Kidney (tissue), 14 donors: ENCODE data around the gene MMP11. TPM values are rescaled to one million over a fixed set of nuclear protein-coding genes. Genes with fewer than 3 reads are reported as not detected.

Source experiments
- DNase-seq, 5 donors: peaks; one replicate each; pipeline ENCODE4 v3.0.0-alpha.2; 2013 to 2020
- FAIRE-seq: peaks from 2 replicates; lab custom pipeline; 2012; peaks lifted over from hg19 to GRCh38; lab: Jason Lieb, UNC
- H3K27ac ChIP-seq, 2 donors: one replicate each; pipeline ENCODE4 v1.7.0; 2013; ENCODE audit warnings: low read depth in 2 of 2, low read length in 2 of 2, inconsistent platforms in 1 of 2
- H3K27me3 ChIP-seq: one replicate; pipeline ENCODE4 v1.7.1; 2013; ENCODE audit warnings: low read length, inconsistent platforms; ENCODE audit not compliant: control insufficient read depth, insufficient read depth
- H3K36me3 ChIP-seq, 3 donors: one replicate each; pipeline versions ENCODE4 v1.7.0 to v1.7.1; 2013; ENCODE audit warnings: low read length in 3 of 3, control low read depth in 1 of 3, inconsistent platforms in 1 of 3; ENCODE audit not compliant: insufficient read depth in 3 of 3, control insufficient read depth in 2 of 3
- H3K4me1 ChIP-seq, 3 donors: one replicate each; pipeline versions ENCODE4 v1.7.0 to v1.7.1; 2013; ENCODE audit warnings: low read length in 3 of 3, inconsistent platforms in 1 of 3, low read depth in 1 of 3; ENCODE audit not compliant: control insufficient read depth in 2 of 3, insufficient read depth in 2 of 3
- H3K4me3 ChIP-seq, 3 donors: one replicate each; pipeline versions ENCODE4 v1.7.0 to v1.8.1; 2013; ENCODE audit warnings: low read length in 3 of 3, control low read depth in 1 of 3, inconsistent platforms in 1 of 3
- H3K9ac ChIP-seq, 3 donors: one replicate each; pipeline versions ENCODE4 v1.7.0 to v1.7.1; 2013; ENCODE audit warnings: low read length in 3 of 3, control low read depth in 1 of 3, inconsistent platforms in 1 of 3
- H3K9me3 ChIP-seq, 3 donors: one replicate each; pipeline versions ENCODE4 v1.7.0 to v1.7.1; 2013; ENCODE audit warnings: low read length in 3 of 3, control low read depth in 1 of 3, inconsistent platforms in 1 of 3; ENCODE audit not compliant: control insufficient read depth in 2 of 3, insufficient read depth in 1 of 3
- CTCF ChIP-seq: IDR thresholded peaks from 3 replicates; pipeline ENCODE4 v1.5.1; 2012; ENCODE audit warnings: mild to moderate bottlenecking, moderate library complexity, borderline replicate concordance; ENCODE audit not compliant: insufficient read depth; ENCODE audit errors: extremely low read depth
- intact Hi-C: fragments of 100-400 bp; cut with DNase I; formaldehyde crosslinking; loops from one replicate; pipeline ENCODE4 v1.11.1; 2022
- polyA plus RNA-seq: library from polyadenylated mRNA; stranded (reverse); fragments of 350-450 nt; fragmentation: Illumina TruSeq; extraction: RNeasy Lipid Tissue Mini Kit (QIAGEN cat#74804); gene quantifications from one replicate; pipeline ENCODE4 v1.2.3, GENCODE V29; 2014; ENCODE audit warnings: low read depth, low replicate concordance; ENCODE audit not compliant: insufficient read depth
- total RNA-seq: library from RNA; stranded (reverse); fragmentation: NEBNext Ultra II Directional; extraction: Animal tissue kit (Norgen Biotek cat#: 25700); gene quantifications from one replicate; pipeline ENCODE4 v1.2.1, GENCODE V29; 2021
- donor health status: control.
- donor health status: control.
- donor health status: control.
- donor health status: control.
- donor health status: control.
- donor health status: DM: yes; HTN: yes; CAD: no.
- donor health status: Normal renal cell carcinoma (clear cell type).

The MMP11 gene
- total and polyA plus RNA-seq, 2 donors from 2014 or later: 2.7 to 4.4 TPM

GRCh38 chr22:23744485-23744884, 28.2 kb upstream of the MMP11 start:
- Histone ChIP-seq H3K9me3 (no peaks in the 10 kb centered on the region), H3K4me1 (no peaks in the 10 kb centered on the region), H3K36me3 (peaks cover 0 to 17% (median 15%) of the 10 kb centered on the region in 3 donors), H3K4me3 (no peak overlapping the region), H3K27me3 (no peaks in the 10 kb centered on the region), H3K27ac (no peak overlapping the region), H3K9ac (no peak overlapping the region)
- intact Hi-C loops: no loop called here
- FAIRE-seq (no peak), DNase-seq (no peak)
- no peak for TF ChIP-seq CTCF

- no peaks in the 10 kb centered on the region for H3K9me3 ChIP-seq
- TF ChIP-seq CTCF: no peak
- H3K36me3 ChIP-seq: peaks cover 0 to 17% (median 15%) of the 10 kb centered on the region in 3 donors
- DNase-seq (no peak), FAIRE-seq (no peak)
- intact Hi-C loops: no loop called here
- H3K4me1 ChIP-seq: peaks cover 0 to 7% (median 0%) of the 10 kb centered on the region in 3 donors
- H3K27me3 ChIP-seq: no peaks in the 10 kb centered on the region
- H3K4me3 ChIP-seq: no peak overlapping the region
- H3K27ac ChIP-seq: no peak overlapping the region
- no peak overlapping the region for H3K9ac ChIP-seq
Observed at GRCh38 chr22:23745791-23746190, 26.9 kb upstream of the MMP11 start.

GRCh38 chr22:23749841-23750301, 22.8 kb upstream of the MMP11 start:
- H3K4me1 ChIP-seq: peaks cover 0 to 7% (median 0%) of the 10 kb centered on the region in 3 donors
- peak overlapping the region in 1 of 3 donors; percentile 78 for H3K4me3 ChIP-seq
- DNase-seq (peak in 1 of 5 donors; percentile 7), FAIRE-seq (no peak)
- no peaks in the 10 kb centered on the region for H3K9me3 ChIP-seq
- H3K9ac ChIP-seq: no peak overlapping the region
- TF ChIP-seq CTCF: no peak
- H3K27ac ChIP-seq: no peak overlapping the region
- H3K36me3 ChIP-seq: no peaks in the 10 kb centered on the region
- no peaks in the 10 kb centered on the region for H3K27me3 ChIP-seq
- intact Hi-C loops: no loop called here

- Histone ChIP-seq H3K27ac (peak overlapping the region in 1 of 2 donors; percentile 4), H3K9me3 (no peaks in the 10 kb centered on the region)
Observed at GRCh38 chr22:23750367-23750713, 22.3 kb upstream of the MMP11 start.

More at GRCh38 chr22:23750367-23750713, 22.3 kb upstream of the MMP11 start:
- Histone ChIP-seq H3K4me3 (peak overlapping the region; percentile 50 to 78 (median 55)), H3K36me3 (no peaks in the 10 kb centered on the region), H3K9ac (peak overlapping the region; percentile 10 to 86 (median 72)), H3K27me3 (no peaks in the 10 kb centered on the region), H3K4me1 (peaks cover 0 to 7% (median 0%) of the 10 kb centered on the region in 3 donors)
- no peak for TF ChIP-seq CTCF
- DNase-seq (no peak), FAIRE-seq (no peak)
- intact Hi-C loops: no loop called here
